Measurements from ENCODE around the gene EID3. TPM values are rescaled to one million over a fixed set of nuclear protein-coding genes. Genes with fewer than 3 reads are reported as not detected.

EID3 gene
- total and polyA plus RNA-seq, 4 donors: 0.17 to 6.4 (median 1.2) TPM

DNA sequence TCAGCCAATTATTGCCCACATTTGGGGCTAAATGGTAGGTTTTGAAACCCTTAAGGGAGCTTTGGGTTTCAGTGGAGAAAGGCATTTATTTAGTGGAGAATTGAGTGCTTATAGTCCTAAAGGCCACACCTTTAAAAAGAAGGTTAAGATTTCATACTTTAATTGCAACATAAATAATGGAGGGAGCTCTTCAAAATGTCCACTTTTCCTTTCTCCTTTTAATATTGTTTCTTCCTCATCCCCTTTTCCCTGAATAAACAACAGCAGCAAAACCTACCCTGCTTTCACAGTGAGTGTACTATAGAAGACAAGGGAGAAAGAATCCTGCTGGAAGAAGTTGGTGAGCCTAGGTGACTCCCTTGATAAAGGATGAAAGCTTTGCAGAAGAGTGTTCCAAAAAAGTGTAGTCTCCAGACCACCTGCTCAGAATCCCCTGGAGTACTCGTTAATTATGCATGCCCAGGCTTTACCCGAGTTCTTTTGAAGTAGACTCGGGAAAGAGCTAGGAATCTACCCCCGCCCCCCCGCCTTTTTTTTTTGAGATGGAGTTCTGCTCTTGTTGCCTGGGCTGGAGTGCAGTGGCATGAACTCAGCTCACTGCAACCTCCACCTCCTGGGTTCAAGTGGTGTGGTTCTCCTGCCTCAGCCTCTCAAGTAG, 11.5 kb upstream of the EID3 start:
- Histone ChIP-seq H3K4me3 (ENCODE audit: low read depth in 1 of 3, low read length in 3 of 3) (no peak overlapping the region), H3K36me3 (ENCODE audit: control insufficient read depth in 4 of 4, insufficient read depth in 3 of 4, low read depth in 1 of 4, low read length in 3 of 4) (peaks cover 8 to 24% (median 11%) of the 10 kb centered on the region in 4 donors), H3K4me1 (ENCODE audit: control insufficient read depth in 4 of 4, insufficient read depth in 4 of 4, low read length in 3 of 4) (peaks cover 3 to 28% (median 5%) of the 10 kb centered on the region in 4 donors), H3K9me3 (ENCODE audit: control insufficient read depth in 4 of 4, low read length in 3 of 4) (no peaks in the 10 kb centered on the region), H3K9ac (ENCODE audit: low read depth in 1 of 2, low read length in 2 of 2) (no peak overlapping the region), H3K27me3 (ENCODE audit: control insufficient read depth in 4 of 4, insufficient read depth in 4 of 4, low read length in 3 of 4) (no peaks in the 10 kb centered on the region), H3K27ac (ENCODE audit: low read depth in 1 of 2, low read length in 2 of 2) (no peak overlapping the region)
- 96% methylated on average over 5 of the region's 5 CpGs for WGBS
- no peak for TF ChIP-seq RAD21 (IDR thresholded peaks at IDR 0.05)
- TF ChIP-seq RXRA (IDR thresholded peaks at IDR 0.05): no peak
- no peak for TF ChIP-seq EGR1 (IDR thresholded peaks at IDR 0.05; ENCODE audit: low read depth in 2 of 2)
- no peak for TF ChIP-seq FOXA1 (IDR thresholded peaks at IDR 0.05)
- no peak for TF ChIP-seq SP1 (IDR thresholded peaks at IDR 0.05)
- TF ChIP-seq HNF4G (IDR thresholded peaks at IDR 0.05): no peak
- TF ChIP-seq GABPA (IDR thresholded peaks at IDR 0.05 in 1 of 2, conservative IDR thresholded peaks at IDR 0.05 in 1 of 2): no peak
- no peak for DNase-seq (ENCODE audit: low spot score)

DNA sequence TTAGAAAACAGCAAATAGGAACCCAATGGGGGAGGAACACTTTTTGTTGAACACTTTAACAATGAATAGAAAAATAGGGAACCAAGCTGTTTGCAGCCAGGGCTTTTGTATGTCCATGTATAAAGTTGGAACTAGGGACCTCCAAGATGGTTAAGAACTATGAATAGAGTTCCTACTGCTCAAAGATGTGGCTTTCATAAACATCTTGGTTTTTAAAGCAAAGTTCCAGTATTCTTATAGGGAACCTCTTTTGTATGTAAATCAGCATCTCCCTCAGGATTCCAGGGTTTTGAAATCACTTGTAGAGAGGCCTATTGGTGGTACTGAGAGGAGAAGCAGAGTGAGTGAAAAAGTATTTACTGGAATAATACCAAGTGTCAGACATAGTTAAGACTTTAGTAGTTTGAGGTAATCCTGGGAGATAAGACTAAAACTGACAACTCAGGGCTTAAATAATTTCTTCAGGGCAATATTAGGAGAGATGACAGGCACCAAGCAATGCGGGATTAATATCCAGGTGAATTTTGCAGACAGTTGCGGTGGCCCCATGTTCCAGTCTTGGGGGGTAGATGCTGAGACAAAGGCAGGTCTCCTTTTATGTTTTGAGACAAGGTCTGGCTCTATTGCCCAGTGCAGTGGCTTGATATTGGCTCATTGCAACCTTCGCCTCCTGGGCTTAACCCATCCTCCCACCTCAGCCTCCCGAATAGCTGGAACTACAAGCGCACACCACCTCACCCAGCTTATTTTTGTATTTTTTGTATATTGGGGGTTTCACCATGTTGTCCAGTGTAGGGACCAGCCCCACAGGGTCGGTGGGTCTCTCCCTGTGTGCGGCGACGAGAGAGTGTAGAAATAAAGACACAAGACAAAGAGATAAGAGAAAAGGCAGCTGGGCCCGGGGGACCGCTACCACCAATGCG, 10.4 kb upstream of the EID3 start:
- Histone ChIP-seq H3K36me3 (ENCODE audit: control insufficient read depth in 4 of 4, insufficient read depth in 3 of 4, low read depth in 1 of 4, low read length in 3 of 4) (peaks cover 8 to 24% (median 11%) of the 10 kb centered on the region in 4 donors), H3K27ac (ENCODE audit: low read depth in 1 of 2, low read length in 2 of 2) (no peak overlapping the region), H3K9ac (ENCODE audit: low read depth in 1 of 2, low read length in 2 of 2) (no peak overlapping the region), H3K27me3 (ENCODE audit: control insufficient read depth in 4 of 4, insufficient read depth in 4 of 4, low read length in 3 of 4) (no peaks in the 10 kb centered on the region), H3K9me3 (ENCODE audit: control insufficient read depth in 4 of 4, low read length in 3 of 4) (no peaks in the 10 kb centered on the region), H3K4me3 (ENCODE audit: low read depth in 1 of 3, low read length in 3 of 3) (no peak overlapping the region), H3K4me1 (ENCODE audit: control insufficient read depth in 4 of 4, insufficient read depth in 4 of 4, low read length in 3 of 4) (peaks cover 3 to 23% (median 5%) of the 10 kb centered on the region in 4 donors)
- DNase-seq (ENCODE audit: low spot score): no peak
- WGBS: 96% methylated on average over 12 of the region's 12 CpGs
- TF ChIP-seq YY1 (IDR thresholded peaks at IDR 0.05): no peak
- TF ChIP-seq, protein P1, sequence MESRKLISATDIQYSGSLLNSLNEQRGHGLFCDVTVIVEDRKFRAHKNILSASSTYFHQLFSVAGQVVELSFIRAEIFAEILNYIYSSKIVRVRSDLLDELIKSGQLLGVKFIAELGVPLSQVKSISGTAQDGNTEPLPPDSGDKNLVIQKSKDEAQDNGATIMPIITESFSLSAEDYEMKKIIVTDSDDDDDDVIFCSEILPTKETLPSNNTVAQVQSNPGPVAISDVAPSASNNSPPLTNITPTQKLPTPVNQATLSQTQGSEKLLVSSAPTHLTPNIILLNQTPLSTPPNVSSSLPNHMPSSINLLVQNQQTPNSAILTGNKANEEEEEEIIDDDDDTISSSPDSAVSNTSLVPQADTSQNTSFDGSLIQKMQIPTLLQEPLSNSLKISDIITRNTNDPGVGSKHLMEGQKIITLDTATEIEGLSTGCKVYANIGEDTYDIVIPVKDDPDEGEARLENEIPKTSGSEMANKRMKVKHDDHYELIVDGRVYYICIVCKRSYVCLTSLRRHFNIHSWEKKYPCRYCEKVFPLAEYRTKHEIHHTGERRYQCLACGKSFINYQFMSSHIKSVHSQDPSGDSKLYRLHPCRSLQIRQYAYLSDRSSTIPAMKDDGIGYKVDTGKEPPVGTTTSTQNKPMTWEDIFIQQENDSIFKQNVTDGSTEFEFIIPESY (IDR thresholded peaks at IDR 0.05): no peak
- no peak for TF ChIP-seq GABPA (IDR thresholded peaks at IDR 0.05 in 1 of 2, conservative IDR thresholded peaks at IDR 0.05 in 1 of 2)
- no peak for TF ChIP-seq EGR1 (IDR thresholded peaks at IDR 0.05; ENCODE audit: low read depth in 2 of 2)
- TF ChIP-seq, protein P2, sequence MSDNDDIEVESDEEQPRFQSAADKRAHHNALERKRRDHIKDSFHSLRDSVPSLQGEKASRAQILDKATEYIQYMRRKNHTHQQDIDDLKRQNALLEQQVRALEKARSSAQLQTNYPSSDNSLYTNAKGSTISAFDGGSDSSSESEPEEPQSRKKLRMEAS (IDR thresholded peaks at IDR 0.05): no peak
- no peak for TF ChIP-seq HNF4G (IDR thresholded peaks at IDR 0.05)
- TF ChIP-seq HNF4A (conservative IDR thresholded peaks at IDR 0.05): no peak
- TF ChIP-seq, protein P3, sequence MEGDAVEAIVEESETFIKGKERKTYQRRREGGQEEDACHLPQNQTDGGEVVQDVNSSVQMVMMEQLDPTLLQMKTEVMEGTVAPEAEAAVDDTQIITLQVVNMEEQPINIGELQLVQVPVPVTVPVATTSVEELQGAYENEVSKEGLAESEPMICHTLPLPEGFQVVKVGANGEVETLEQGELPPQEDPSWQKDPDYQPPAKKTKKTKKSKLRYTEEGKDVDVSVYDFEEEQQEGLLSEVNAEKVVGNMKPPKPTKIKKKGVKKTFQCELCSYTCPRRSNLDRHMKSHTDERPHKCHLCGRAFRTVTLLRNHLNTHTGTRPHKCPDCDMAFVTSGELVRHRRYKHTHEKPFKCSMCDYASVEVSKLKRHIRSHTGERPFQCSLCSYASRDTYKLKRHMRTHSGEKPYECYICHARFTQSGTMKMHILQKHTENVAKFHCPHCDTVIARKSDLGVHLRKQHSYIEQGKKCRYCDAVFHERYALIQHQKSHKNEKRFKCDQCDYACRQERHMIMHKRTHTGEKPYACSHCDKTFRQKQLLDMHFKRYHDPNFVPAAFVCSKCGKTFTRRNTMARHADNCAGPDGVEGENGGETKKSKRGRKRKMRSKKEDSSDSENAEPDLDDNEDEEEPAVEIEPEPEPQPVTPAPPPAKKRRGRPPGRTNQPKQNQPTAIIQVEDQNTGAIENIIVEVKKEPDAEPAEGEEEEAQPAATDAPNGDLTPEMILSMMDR (IDR thresholded peaks at IDR 0.05; ENCODE audit: low read depth, low read length, missing input control): no peak
- no peak for TF ChIP-seq RAD21 (IDR thresholded peaks at IDR 0.05)
- TF ChIP-seq, protein P4, sequence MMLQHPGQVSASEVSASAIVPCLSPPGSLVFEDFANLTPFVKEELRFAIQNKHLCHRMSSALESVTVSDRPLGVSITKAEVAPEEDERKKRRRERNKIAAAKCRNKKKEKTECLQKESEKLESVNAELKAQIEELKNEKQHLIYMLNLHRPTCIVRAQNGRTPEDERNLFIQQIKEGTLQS (IDR thresholded peaks at IDR 0.05): no peak
- TF ChIP-seq SP1 (IDR thresholded peaks at IDR 0.05): no peak
- TF ChIP-seq RXRA (IDR thresholded peaks at IDR 0.05): no peak
- no peak for TF ChIP-seq FOXA1 (IDR thresholded peaks at IDR 0.05)
- TF ChIP-seq NR2F2 (IDR thresholded peaks at IDR 0.05): no peak

Measured in liver (tissue), 9 donors.